Neuronal stem cell (in vitro differentiated cells): ENCODE data around the gene UBE2Q1.

Source experiments
- DNase-seq: peaks from one replicate; pipeline ENCODE4 v3.0.0-alpha.2; 2013; ENCODE audit warnings: low spot score
- H2AFZ ChIP-seq: one replicate; pipeline ENCODE4 v1.6.1; 2013; ENCODE audit warnings: mild to moderate bottlenecking, low read length, inconsistent platforms
- H2AK5ac ChIP-seq: 2 replicates; pipeline ENCODE4 v1.6.1; 2013; ENCODE audit warnings: low read depth, mild to moderate bottlenecking, inconsistent platforms, low read length, moderate library complexity, mixed read lengths
- H2BK120ac ChIP-seq: 2 replicates; pipeline ENCODE4 v1.6.1; 2013; ENCODE audit warnings: low read depth, mild to moderate bottlenecking, inconsistent platforms, low read length, moderate library complexity, mixed read lengths
- H2BK12ac ChIP-seq: one replicate; pipeline ENCODE4 v1.6.1; 2013; ENCODE audit warnings: low read length, inconsistent platforms
- H2BK15ac ChIP-seq: 2 replicates; pipeline ENCODE4 v1.6.1; 2013; ENCODE audit warnings: mild to moderate bottlenecking, low read length, inconsistent platforms, mixed read lengths
- H2BK5ac ChIP-seq: one replicate; pipeline ENCODE4 v1.6.1; 2013; ENCODE audit warnings: inconsistent platforms, mild to moderate bottlenecking, low read length, moderate library complexity
- H3K14ac ChIP-seq: one replicate; pipeline ENCODE4 v1.6.1; 2013; ENCODE audit warnings: low read length, inconsistent platforms
- H3K18ac ChIP-seq: 2 replicates; pipeline ENCODE4 v1.6.1; 2013; ENCODE audit warnings: low read length, inconsistent platforms
- H3K23ac ChIP-seq: 2 replicates; pipeline ENCODE4 v1.6.1; 2013; ENCODE audit warnings: low read depth, mild to moderate bottlenecking, mixed read lengths, low read length, inconsistent platforms; ENCODE audit not compliant: poor library complexity
- H3K27ac ChIP-seq: replicated peaks from 3 replicates; pipeline ENCODE4 v1.5.1; 2013; ENCODE audit warnings: low read length, inconsistent platforms
- H3K27me3 ChIP-seq, 3 experiments: 2 replicates each; pipeline ENCODE4 v1.6.1; 2013; ENCODE audit warnings: low read length in 3 of 3, mild to moderate bottlenecking in 2 of 3, inconsistent platforms in 1 of 3, low read depth in 1 of 3, mixed read lengths in 1 of 3, moderate library complexity in 1 of 3; ENCODE audit not compliant: control insufficient read depth in 3 of 3, insufficient read depth in 3 of 3
- H3K36me3 ChIP-seq, 2 donors: replicated peaks in 1 of 2; 2 replicates each; pipeline ENCODE4 v1.6.1; 2013; ENCODE audit warnings: low read length in 2 of 2; ENCODE audit not compliant: control insufficient read depth in 2 of 2, insufficient read depth in 2 of 2
- H3K4ac ChIP-seq: 2 replicates; pipeline ENCODE4 v1.6.1; 2013; ENCODE audit warnings: inconsistent platforms, mild to moderate bottlenecking, low read length, moderate library complexity
- H3K4me1 ChIP-seq, 2 donors: 1 replicate in 1 of 2; 2 replicates in 1 of 2; pipeline ENCODE4 v1.6.1; 2013; ENCODE audit warnings: low read length in 2 of 2, low read depth in 1 of 2; ENCODE audit not compliant: control insufficient read depth in 2 of 2, insufficient read depth in 1 of 2
- H3K4me2 ChIP-seq: one replicate; pipeline ENCODE4 v1.6.1; 2013; ENCODE audit warnings: mild to moderate bottlenecking, low read length, inconsistent platforms; ENCODE audit not compliant: insufficient read depth, poor library complexity, severe bottlenecking
- H3K4me3 ChIP-seq, 2 donors: 2 replicates each; pipeline ENCODE4 v1.5.1; 2013; ENCODE audit warnings: low read length in 2 of 2, mild to moderate bottlenecking in 2 of 2, inconsistent platforms in 1 of 2, moderate library complexity in 1 of 2
- H3K79me1 ChIP-seq: one replicate; pipeline ENCODE4 v1.6.1; 2013; ENCODE audit warnings: low read depth, mild to moderate bottlenecking, inconsistent platforms, low read length, moderate library complexity
- H3K9ac ChIP-seq: one replicate; pipeline ENCODE4 v1.6.1; 2013; ENCODE audit warnings: mild to moderate bottlenecking, low read depth, low read length, inconsistent platforms; ENCODE audit not compliant: poor library complexity
- H3K9me3 ChIP-seq, 2 donors: replicated peaks in 1 of 2; 2 replicates each; pipeline versions ENCODE3 to v1.6.1; 2013; ENCODE audit warnings: low read length in 2 of 2, mild to moderate bottlenecking in 2 of 2, inconsistent platforms in 1 of 2, low read depth in 1 of 2, mixed read lengths in 1 of 2, moderate library complexity in 1 of 2; ENCODE audit not compliant: control insufficient read depth in 2 of 2, insufficient read depth in 1 of 2
- H4K8ac ChIP-seq: one replicate; pipeline ENCODE4 v1.6.1; 2013; ENCODE audit warnings: low read depth, mild to moderate bottlenecking, inconsistent platforms, low read length, moderate library complexity
- H4K91ac ChIP-seq: one replicate; pipeline ENCODE4 v1.6.1; 2013; ENCODE audit warnings: low read length, low read depth, mild to moderate bottlenecking, inconsistent platforms; ENCODE audit not compliant: poor library complexity
- WGBS, 2 donors: extraction: QIAGEN DNeasy Blood & Tissue Kit; methylation state at CpG; one replicate each; pipeline ENCODE4 v1.1.7; 2013; ENCODE audit warnings: missing lambda C conversion rate in 2 of 2, mixed read lengths in 1 of 2; ENCODE audit not compliant: insufficient read length in 2 of 2, insufficient replicate concordance in 1 of 2; ENCODE audit errors: extremely low coverage in 2 of 2; 5-methylcytosine and 5-hydroxymethylcytosine counted together

UBE2Q1 gene

DNA sequence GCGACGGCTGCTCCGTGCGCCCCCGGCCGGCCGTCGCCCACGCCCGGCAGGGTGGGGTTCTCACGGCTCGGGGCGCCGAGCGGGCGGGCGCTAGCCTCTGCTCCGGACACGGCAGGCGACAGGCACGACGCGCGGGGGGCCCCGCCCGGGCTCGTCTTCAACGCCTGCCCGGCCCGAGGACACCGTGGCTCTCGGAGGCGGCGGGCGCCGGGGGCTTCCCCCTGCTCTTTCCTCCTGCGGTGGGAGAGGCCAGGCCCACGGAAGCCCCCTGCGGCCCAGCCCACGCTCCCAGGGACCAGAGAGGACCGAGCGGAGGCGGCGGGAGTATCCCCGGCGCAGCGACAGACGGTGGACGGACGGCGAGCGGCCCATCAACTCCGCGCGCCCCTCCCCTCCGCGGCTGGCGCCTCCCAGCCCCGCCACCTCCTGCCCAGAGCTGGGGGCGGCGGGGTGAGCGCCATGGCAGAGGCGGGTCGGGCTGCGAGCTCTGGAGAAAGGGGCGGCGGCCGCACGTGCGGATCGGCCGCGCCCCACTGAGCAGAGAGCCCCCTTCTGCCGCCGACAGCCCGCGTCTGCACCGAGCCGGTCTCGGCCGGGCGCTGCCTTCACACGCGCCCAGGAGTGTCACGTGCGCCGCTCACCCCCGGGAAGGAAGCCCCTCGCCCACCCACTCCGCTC lies 56.3 kb downstream of the UBE2Q1 start, which contains the start of the genes SHE and TDRD10:
SHE (minus strand) TSS at position 347 of the 678 bp plus-strand sequence. CDS start 386 bp downstream, outside the sequence.
TDRD10 (plus strand) TSS at position 154 of the 678 bp plus-strand sequence. CDS start 4,685 bp downstream, outside the sequence.
- Histone ChIP-seq H2BK120ac (no peak within 1 kb of the TSS), H3K4me3 (peak within 1 kb of the TSS; percentile 4 to 65), H3K27ac (no peak within 1 kb of the TSS), H2BK12ac (no peak within 1 kb of the TSS), H3K4me1 (peaks cover 0 to 3% of the 10 kb centered on the region in 2 donors), H3K4ac (no peak within 1 kb of the TSS), H3K9me3 (peaks cover 8 to 18% of the 10 kb centered on the region in 2 donors), H3K23ac (peak within 1 kb of the TSS; percentile 71), H4K8ac (no peak within 1 kb of the TSS), H3K9ac (no peak within 1 kb of the TSS), H3K36me3 (no peaks in the 10 kb centered on the region), H3K4me2 (peak within 1 kb of the TSS; percentile 31), H2BK5ac (no peak within 1 kb of the TSS), H2BK15ac (peak within 1 kb of the TSS; percentile 65), H3K14ac (no peak within 1 kb of the TSS), H3K79me1 (no peaks in the 10 kb centered on the region), H2AFZ (peak within 1 kb of the TSS; percentile 80), H3K27me3 (peaks cover 29 to 76% (median 48%) of the 10 kb centered on the region in 3 experiments), H4K91ac (no peak within 1 kb of the TSS), H2AK5ac (no peak within 1 kb of the TSS), H3K18ac (peak within 1 kb of the TSS; percentile 67)
- WGBS, 2 donors, result no CpG with 5 or more reads among the region's 90 CpGs
- DNase-seq, result no peak

DNA sequence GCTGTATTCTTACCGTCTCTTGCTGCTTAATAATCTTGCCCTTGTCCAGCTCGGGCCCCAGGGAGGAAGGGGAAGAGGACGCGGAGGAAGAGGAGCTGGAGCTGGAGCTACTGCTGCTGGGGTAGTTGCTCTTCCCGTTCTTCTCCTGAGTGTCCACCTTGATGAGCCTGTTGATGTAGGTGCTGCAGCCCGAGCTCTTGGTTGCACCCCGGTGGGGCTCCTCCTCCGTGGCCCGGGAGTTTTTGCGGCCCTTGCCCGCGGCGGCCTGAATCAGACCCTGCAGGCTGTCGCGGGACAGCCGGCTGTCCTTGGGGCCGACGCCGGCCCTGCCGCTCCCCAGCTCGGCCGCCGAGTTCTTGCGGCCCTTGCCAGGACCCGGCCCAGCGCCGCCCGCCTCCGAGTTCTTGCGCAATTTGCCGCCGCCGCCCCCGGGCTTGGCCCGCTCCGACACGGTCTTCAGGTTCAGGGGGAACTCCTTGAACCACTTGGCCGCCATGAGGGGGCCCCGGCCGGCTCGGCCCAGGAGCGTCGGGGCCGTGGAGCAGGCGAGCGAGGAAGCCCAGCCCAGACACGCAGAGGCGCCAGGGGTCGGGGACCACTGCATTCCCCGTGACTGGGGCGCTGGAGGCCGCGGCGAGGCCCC lies 56.9 kb downstream of the UBE2Q1 start:
- Histone ChIP-seq H4K8ac (no peak overlapping the region), H3K18ac (peak overlapping the region; percentile 67), H3K27ac (no peak overlapping the region), H4K91ac (no peak overlapping the region), H2BK15ac (peak overlapping the region; percentile 65), H3K4me1 (peaks cover 1 to 7% of the 10 kb centered on the region in 2 donors), H3K27me3 (peaks cover 29 to 76% (median 48%) of the 10 kb centered on the region in 3 experiments), H3K4me3 (peak overlapping the region; percentile 4 to 65), H3K9ac (no peak overlapping the region), H3K4ac (no peak overlapping the region), H3K14ac (no peak overlapping the region), H2BK120ac (no peak overlapping the region), H2AK5ac (no peak overlapping the region), H3K9me3 (peaks cover 8 to 18% of the 10 kb centered on the region in 2 donors), H2BK5ac (no peak overlapping the region), H3K79me1 (no peaks in the 10 kb centered on the region), H2BK12ac (no peak overlapping the region), H3K4me2 (peak overlapping the region; percentile 31), H3K36me3 (no peaks in the 10 kb centered on the region), H2AFZ (peak overlapping the region; percentile 80), H3K23ac (no peak overlapping the region)
- WGBS, 2 donors, result no CpG with 5 or more reads among the region's 54 CpGs
- no peak for DNase-seq

DNA sequence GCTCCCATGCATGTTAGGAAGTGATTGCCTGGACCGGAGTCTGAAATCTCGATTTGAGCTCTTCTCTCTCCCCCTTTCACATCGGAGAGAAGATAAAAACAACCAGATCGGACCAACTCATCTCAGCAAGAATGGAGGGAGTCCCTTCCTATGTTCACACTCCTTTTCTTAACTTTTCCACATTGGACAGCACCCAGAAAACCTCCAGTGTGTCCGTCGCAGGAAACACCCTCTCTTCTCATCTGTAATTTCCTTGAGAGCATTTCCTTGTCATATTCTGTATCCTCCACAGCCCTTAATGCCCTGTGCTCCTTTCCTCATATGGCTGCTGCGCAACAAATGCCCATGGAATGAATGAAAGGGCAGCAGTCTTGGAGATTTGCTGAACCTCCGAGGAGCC lies 57.9 kb downstream of the UBE2Q1 start:
- Histone ChIP-seq H3K4me1 (peaks cover 1 to 10% of the 10 kb centered on the region in 2 donors), H2AK5ac (no peak overlapping the region), H3K4me2 (no peak overlapping the region), H2BK5ac (no peak overlapping the region), H3K79me1 (no peaks in the 10 kb centered on the region), H3K18ac (no peak overlapping the region), H2AFZ (no peak overlapping the region), H4K8ac (no peak overlapping the region), H3K9ac (no peak overlapping the region), H3K4me3 (no peak overlapping the region), H3K23ac (no peak overlapping the region), H3K14ac (no peak overlapping the region), H3K9me3 (peaks cover 6 to 14% of the 10 kb centered on the region in 2 donors), H2BK15ac (no peak overlapping the region), H4K91ac (no peak overlapping the region), H3K27ac (no peak overlapping the region), H2BK120ac (no peak overlapping the region), H2BK12ac (no peak overlapping the region), H3K36me3 (no peaks in the 10 kb centered on the region), H3K4ac (no peak overlapping the region), H3K27me3 (peaks cover 29 to 70% (median 48%) of the 10 kb centered on the region in 3 experiments)
- no peak for DNase-seq
- WGBS, 2 donors, result no CpG with 5 or more reads among the region's 8 CpGs

DNA sequence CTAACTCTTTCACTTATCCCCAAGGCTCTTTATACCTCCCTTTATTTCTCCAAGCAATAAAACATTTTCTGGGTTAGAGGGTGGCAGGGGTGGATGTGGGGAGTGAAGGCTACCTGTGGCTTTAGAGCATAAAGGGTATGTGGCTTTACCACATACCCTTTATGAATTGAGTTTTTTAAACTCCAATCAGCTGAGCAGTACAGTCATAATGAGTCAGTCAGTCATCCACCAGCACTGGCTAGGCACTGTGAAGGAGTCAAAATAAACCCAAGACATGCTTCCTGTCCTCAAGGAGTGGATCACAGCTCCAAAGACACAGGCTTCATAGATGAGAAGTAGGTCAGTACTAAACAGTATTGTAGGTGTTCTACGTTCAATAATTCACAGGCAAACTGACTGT lies 59.0 kb downstream of the UBE2Q1 start:
- Histone ChIP-seq H2BK15ac (no peak overlapping the region), H3K9ac (no peak overlapping the region), H3K18ac (no peak overlapping the region), H2AK5ac (no peak overlapping the region), H3K79me1 (no peaks in the 10 kb centered on the region), H3K27ac (no peak overlapping the region), H3K36me3 (no peaks in the 10 kb centered on the region), H3K4me3 (no peak overlapping the region), H2AFZ (no peak overlapping the region), H2BK12ac (no peak overlapping the region), H4K8ac (no peak overlapping the region), H3K27me3 (peaks cover 29 to 60% (median 48%) of the 10 kb centered on the region in 3 experiments), H3K23ac (no peak overlapping the region), H3K14ac (no peak overlapping the region), H3K4me1 (peaks cover 1 to 10% of the 10 kb centered on the region in 2 donors), H4K91ac (no peak overlapping the region), H2BK5ac (no peak overlapping the region), H3K9me3 (peaks cover 6 to 14% of the 10 kb centered on the region in 2 donors), H2BK120ac (no peak overlapping the region), H3K4ac (no peak overlapping the region), H3K4me2 (no peak overlapping the region)
- no peak for DNase-seq
- no CpG with 5 or more reads among the region's 1 CpG for WGBS, 2 donors
